Bronchial epithelial cell (primary cell): ENCODE measurements around the gene PLXNA4. TPM values are rescaled to one million over a fixed set of nuclear protein-coding genes. Genes with fewer than 3 reads are reported as not detected.

Experiments
- DNase-seq: peaks from one replicate; pipeline ENCODE4 v3.0.0-alpha.2; 2010; ENCODE audit warnings: low read depth
- FAIRE-seq: peaks from 2 replicates; lab custom pipeline; 2011; peaks lifted over from hg19 to GRCh38; lab: Jason Lieb, UNC
- H3K27me3 ChIP-seq: 2 replicates; pipeline ENCODE4 v1.5.1; 2011; ENCODE audit warnings: low read length; ENCODE audit not compliant: control insufficient read depth, insufficient read depth
- H3K36me3 ChIP-seq: 2 replicates; pipeline ENCODE4 v1.5.1; 2011; ENCODE audit warnings: low read length; ENCODE audit not compliant: control insufficient read depth, insufficient read depth
- H3K4me3 ChIP-seq: 2 replicates; pipeline ENCODE4 v1.5.1; 2011; ENCODE audit warnings: mild to moderate bottlenecking, low read depth, low read length, control low read depth
- total RNA-seq: library from RNA; depleted of rRNA; stranded (reverse); fragments of >200 nt; gene quantifications from 2 replicates; pipeline ENCODE4 v1.2.1, GENCODE V29; 2014
- TF ChIP-seq, protein P1 (sequence below): IDR thresholded peaks from 2 replicates; pipeline ENCODE4 v1.5.1; 2011; ENCODE audit warnings: mild to moderate bottlenecking, moderate library complexity, low read length, control low read depth, inconsistent platforms; ENCODE audit not compliant: insufficient read depth, severe bottlenecking

Gene PLXNA4
- total RNA-seq, 1 donor from 2014 or later: under 0.01 TPM

- DNase-seq (no peak), FAIRE-seq (no peak)
- Histone ChIP-seq H3K27me3 (no peaks in the 10 kb centered on the region), H3K36me3 (no peaks in the 10 kb centered on the region), H3K4me3 (no peak overlapping the region)
- TF ChIP-seq, protein P1, sequence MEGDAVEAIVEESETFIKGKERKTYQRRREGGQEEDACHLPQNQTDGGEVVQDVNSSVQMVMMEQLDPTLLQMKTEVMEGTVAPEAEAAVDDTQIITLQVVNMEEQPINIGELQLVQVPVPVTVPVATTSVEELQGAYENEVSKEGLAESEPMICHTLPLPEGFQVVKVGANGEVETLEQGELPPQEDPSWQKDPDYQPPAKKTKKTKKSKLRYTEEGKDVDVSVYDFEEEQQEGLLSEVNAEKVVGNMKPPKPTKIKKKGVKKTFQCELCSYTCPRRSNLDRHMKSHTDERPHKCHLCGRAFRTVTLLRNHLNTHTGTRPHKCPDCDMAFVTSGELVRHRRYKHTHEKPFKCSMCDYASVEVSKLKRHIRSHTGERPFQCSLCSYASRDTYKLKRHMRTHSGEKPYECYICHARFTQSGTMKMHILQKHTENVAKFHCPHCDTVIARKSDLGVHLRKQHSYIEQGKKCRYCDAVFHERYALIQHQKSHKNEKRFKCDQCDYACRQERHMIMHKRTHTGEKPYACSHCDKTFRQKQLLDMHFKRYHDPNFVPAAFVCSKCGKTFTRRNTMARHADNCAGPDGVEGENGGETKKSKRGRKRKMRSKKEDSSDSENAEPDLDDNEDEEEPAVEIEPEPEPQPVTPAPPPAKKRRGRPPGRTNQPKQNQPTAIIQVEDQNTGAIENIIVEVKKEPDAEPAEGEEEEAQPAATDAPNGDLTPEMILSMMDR: no peak
These were observed 150.3 kb downstream of the PLXNA4 start for GRCh38 chr7:132425942-132426341.

- DNase-seq: no peak
- no peak overlapping the region for H3K4me3 ChIP-seq
- no peak for FAIRE-seq
- TF ChIP-seq, protein P1: no peak
- H3K36me3 ChIP-seq: no peaks in the 10 kb centered on the region
- no peaks in the 10 kb centered on the region for H3K27me3 ChIP-seq
These were observed 151.2 kb downstream of the PLXNA4 start for GRCh38 chr7:132424821-132425724.

DNA sequence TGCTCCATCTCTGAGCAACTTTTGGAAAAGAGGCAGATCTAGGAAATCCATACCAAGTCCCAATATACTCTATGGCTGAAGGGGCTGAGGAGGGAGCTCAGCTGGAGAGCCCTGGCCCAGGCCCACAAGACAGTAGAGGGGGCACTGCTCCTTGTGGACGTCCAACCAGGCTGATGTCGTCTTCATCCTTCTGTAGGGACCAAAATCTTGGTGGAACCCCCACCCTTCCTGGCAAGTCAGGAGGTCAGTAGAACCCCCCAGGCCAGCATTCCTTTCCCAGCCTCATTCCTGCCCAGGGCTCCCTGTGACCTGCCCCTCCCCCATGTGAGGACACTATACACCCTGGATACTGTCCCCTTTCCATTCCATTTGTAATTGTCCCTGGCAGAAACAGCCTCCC is 152.0 kb downstream of the PLXNA4 start:
- FAIRE-seq (no peak), DNase-seq (no peak)
- Histone ChIP-seq H3K4me3 (no peak overlapping the region), H3K36me3 (no peaks in the 10 kb centered on the region), H3K27me3 (no peaks in the 10 kb centered on the region)
- TF ChIP-seq, protein P1: no peak

- FAIRE-seq (no peak), DNase-seq (no peak)
- no peak overlapping the region for H3K4me3 ChIP-seq
- no peaks in the 10 kb centered on the region for H3K36me3 ChIP-seq
- no peaks in the 10 kb centered on the region for H3K27me3 ChIP-seq
- TF ChIP-seq, protein P1: no peak
These were observed 152.6 kb downstream of the PLXNA4 start for GRCh38 chr7:132423594-132424200.

GRCh38 chr7:132422502-132423111 is 153.7 kb downstream of the PLXNA4 start:
- DNase-seq: no peak
- Histone ChIP-seq H3K4me3 (no peak overlapping the region), H3K36me3 (no peaks in the 10 kb centered on the region), H3K27me3 (no peaks in the 10 kb centered on the region)
- FAIRE-seq: no peak
- TF ChIP-seq, protein P1: no peak
